ENCODE data around the gene KLHL3.

KLHL3 gene

DNA sequence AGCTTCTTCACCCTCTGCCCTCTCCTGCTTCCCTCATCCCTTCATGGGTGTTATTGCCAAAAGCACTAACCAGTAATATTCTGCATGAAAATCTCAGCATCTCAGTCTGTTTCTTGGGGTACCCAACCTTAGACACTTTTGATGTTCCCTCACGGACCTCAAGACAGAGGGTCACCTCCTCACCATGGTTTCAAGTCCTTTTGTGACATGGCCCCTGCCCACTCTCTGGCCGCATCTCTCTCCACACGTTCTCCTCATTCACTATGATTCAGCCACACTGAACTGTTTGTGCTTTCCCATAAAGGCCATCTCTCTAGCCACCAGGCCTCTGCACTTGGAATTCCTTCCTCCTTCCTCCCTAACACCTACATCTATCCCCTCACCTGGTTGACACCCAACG, 125.3 kb downstream of the KLHL3 start:
- no peak for DNase-seq

DNA sequence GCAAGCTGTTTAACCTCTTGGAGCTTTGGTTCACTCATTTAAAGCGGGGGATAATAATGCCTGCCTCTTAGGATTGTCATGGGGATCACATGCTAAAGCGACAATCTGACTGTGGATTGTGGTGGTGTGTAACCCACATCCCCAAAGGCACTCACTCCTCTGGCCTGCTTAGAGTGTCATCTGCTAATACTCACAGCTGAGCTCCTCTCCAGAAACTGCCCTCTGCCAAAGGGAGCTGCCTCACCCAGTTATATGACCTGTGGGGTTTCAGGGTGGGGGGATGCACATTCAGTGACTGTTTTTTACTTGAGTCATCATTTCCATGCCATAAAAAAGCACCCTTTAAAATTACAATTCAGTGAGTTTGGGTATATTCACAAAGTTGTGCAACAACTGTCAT, 126.8 kb downstream of the KLHL3 start:
- DNase-seq: no peak

DNA sequence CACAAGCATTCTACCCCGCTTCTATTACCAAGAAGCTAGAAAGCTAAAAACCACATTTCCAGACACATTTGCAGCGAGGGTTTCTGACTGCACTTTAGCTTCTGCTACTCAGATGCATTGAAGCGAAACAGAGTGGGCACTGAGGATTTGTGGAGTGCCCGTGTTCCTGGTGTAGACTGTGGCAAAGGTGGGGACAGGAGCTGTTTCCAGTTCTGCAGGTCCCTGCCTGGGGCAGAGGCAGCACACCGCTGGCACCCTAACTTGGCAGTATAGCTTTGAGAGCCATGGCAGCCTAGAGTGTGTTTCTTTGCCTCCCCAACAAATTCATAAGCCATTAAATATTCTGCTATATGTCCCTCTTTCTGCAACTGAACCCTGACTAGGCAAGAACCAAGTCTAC, 128.1 kb downstream of the KLHL3 start:
- no peak for DNase-seq

DNA sequence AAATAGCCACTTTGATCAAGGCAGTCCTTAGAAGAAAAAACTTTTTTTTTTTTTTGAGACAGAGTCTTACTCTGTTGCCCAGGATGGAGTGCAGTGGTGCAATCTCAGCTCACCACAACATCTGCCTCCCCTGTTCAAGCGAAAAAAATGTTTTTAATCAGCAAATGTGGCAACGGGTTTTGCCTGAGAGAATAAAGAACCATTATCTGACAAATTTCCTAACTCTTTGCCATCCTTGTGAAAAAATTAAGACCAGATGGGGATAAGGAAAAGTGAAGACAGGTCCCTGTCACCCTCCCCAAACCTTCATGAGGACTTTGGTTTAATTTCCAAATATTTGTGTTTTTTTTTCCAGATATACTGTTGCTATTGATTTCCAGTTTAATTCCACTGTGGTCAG, 129.5 kb downstream of the KLHL3 start:
- no peak for DNase-seq

DNA sequence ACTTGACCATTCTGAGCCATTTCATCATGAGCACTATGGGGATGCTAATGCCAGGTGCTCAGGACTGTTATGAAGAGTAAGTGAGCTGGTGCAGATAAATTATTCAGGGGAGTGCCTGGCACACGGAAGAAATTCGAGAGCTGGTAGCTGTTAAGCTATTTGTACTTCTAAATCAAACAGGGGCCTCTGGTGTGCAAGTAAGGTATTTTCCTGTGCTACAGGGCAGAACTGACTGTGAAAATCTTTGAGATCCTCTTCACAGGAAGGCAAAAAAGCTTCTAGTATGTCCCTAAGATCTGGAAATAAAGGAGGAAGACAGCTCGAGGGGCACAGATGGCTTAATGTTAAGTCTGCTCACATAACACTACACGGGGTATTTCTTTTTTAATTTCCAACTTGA, 130.5 kb downstream of the KLHL3 start:
- DNase-seq: no peak

DNA sequence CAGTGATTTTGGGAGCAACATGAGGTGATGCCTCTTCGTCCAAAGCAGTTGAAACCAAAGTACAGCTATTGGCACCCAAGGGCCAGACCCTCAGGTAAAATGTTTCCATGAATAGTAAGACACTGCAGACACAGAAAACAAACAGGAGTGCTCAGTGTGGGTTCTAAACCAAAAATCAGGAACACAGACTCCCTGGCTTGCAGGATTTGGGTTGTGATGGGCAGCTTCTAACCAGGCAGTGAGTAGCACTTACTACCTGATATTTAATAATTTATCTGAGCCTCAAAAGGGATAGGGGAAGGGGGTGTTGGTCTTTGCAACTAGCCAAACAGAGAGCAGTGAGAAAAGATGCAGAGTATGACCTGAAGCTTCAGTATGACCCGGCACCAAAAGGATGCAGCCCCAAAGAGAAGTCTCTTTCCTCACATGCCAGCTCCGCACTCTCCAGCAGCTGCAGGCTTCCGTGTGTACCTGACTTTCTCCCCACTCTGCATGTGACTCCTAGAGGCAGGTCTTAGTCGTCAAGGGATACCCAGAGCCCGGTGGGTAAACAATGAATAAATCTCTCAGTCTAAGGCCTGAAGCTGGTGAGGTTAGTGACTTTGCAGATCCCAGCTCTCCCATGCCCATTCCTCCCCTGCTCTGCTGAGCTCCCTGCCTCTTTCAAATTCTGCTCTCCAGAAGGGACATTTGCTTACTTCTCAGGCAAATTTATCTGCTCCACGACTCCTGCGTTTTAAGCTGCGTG, 131.4 kb downstream of the KLHL3 start:
- DNase-seq: no peak

DNA sequence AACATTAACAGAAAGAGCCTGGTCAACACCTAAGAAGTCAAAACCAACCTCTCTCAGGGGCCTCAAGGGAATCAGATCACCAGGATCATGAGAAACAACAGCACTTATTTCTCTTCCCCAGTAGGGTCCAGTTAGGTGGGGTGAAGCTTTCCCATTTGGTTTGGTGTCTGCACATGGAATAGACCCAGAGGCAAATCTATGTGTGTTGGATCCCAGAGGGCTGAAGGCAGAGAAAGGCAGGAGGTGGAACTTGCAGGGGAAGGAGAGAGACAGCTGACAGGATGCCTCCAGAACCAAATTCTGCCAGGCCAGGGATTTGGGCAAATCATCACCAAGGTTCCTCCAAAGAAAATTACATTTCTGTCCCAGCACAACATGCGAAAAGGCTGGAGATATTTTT, 132.0 kb downstream of the KLHL3 start:
- DNase-seq: no peak

DNA sequence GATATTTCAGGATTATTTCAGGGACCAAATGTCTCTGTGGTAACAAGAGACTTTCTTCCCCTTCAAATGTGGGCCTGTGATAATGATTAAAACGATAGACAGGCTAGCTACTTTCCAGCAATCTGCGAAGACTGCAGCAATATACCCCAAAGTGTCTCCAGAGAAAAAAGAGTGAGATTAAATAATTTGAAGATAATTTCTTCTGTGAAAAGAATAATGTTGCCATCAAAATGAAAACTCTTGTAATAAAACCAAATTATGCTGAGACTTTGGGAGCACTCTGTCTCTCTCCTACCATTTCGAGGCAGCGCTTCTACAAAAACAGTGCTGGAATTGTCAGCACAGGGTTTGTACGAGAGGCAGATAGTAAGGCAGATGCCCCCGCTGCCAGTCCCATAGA, 132.5 kb downstream of the KLHL3 start:
- no peak for DNase-seq

DNA sequence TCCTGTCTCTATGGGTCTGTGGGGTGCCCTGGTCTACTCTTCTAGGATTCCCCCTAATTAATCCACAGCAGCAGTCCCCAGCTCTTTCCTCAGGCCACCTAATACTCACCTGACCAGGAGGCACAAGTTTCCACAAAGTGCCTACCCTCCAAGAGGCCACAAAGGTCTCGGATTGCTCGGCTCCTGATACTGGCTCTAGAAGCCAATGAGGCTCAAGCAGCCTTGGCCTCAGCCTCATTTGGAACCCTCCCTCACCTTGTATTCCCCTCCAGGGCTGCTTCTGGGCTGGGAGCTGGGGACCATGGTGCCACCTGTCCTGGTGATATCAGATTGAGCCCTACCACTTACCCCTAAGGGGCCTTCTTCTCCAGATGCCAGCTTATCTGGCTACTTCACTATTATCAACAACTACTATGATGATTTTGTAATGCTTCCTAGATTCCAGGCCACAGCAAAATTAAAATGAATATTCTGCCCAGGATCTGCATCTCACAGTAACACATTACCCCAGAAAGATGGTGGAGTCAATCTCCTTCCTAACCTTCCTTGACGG, 133.1 kb downstream of the KLHL3 start:
- no peak for DNase-seq

DNA sequence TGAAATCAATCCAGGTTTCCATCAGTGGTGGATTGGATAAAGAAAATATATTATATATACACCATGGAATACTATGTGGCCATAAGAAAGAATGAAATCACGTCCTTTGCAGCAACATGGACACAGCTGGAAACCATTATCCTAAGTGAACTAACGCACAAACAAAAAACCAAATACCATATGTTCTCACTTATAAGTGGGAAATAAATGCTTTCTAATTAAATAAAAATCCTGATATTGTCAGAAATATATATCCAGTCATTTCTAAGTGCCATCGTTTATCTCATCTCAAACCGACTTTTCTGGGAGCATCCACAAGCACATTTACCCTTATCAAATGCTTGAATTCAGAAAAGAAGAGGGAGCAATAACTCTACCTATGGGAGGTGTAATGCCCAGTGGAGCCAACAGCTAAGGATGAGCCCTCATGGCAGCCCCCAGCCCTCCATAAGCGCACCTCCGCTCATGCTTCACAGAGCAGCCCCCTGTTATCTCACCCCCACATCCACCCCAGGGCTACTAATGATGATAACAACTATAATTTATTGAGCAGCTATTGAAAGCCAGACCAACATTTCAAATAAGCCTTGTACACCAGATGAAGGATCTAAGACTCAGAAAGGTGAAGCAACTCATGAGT, 135.0 kb downstream of the KLHL3 start:
- no peak for DNase-seq

DNA sequence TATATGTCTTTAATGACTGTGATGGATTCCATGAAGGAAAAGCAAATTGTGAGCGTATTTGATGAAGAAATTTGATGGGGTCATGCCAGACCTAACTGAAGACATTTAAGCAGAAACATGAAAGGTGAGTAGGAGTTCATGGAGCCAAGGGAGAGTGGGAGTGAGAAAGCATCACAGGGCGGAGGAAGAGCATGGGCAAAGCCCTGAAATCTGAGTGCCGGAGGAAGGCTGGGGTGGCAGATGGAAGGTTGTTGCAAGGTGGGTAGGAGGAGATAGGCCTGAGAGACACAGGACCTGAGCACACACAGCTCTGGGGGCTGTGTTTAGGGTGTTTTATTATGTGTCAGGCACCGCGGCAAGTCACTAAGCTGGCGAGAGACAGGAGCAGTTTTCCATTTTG, 136.4 kb downstream of the KLHL3 start:
- no peak for DNase-seq

DNA sequence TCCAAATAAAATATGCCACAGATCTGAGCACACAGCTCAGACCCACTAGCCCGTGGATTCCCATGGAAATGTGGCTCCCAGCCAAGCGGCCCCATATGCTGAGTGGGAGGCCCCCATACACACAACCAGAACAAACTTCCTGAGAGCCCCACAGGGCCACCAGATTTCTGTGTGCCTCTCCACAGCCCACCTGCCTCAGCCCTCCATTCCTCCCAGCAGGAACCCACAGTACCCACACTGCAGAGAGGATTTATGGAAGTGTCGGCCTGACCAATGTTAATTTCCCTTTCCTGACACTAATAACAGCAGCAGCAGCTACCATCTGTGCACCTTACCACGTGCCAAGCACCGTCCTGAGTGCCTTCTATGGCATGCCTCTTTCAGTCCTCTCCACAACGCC, 137.5 kb downstream of the KLHL3 start:
- no peak for DNase-seq

DNA sequence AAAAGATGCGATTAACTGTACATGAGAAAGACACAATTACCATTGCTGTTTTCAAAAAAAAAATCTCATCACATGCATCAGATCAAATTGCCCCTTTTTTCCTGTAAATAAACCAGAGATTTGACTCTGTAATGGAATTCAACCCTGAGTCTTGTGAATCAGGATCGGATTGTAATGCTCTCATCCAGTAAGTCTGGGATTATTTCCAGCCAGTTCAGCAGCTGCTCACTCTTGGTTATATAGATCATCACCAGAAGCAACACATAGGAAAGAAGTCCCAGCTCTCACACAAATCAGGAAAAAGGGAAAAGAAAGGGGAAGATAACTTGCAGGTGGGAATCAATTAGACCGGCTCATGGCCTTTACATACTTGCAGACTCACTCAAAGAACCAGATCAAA, 138.9 kb downstream of the KLHL3 start:
- no peak for DNase-seq

DNA sequence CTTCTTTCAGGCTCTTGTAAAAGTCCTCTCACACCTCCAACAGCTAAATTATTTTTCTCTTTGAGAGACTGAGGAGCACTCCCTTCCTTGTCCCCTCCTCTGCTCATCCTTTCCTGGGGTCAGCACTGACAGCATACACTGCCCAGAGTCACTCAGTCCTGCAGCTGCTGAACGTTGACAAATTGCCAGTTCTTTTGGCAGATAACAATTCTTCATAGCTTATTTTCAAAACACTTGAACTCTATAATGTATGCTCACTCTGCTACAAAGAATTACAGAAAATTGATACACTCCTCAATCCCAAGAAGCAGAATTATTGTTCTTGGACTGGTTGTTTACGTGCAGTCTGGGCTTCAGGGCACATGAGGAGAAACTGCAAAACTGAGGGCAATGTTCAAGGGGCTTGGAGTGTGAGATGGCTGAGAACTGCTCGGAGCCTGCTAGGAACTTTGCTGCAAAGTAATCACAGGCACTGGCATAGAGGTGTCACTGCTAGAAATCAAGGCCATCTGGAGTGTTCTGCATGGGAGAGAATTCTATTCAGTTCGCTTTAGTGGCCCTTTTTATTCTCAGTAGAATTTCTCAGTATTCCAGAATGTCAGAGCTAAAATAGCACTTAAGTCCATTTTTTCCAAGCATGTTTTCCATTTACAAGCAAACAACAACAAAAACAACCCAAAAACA, 140.4 kb downstream of the KLHL3 start:
- DNase-seq: no peak

DNA sequence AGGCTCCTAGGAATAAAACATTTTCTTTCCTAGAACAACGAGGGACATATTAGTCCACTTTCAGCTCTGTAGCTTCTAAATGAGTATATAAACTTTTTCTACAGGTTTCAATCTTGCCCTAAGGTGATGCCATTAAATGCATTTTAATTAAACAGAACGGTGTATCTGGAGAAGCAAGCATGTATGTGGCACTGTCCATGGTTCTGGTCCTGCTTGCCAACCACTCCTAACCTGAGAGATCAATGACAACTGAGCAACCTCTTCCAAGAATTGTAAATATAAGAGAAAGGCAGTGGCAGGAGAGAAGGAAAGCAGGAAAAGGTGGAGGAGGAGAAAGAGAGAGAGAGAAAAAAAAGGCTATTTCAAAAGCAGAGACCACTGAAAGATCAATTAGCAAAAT, 141.2 kb downstream of the KLHL3 start:
- DNase-seq: no peak

DNA sequence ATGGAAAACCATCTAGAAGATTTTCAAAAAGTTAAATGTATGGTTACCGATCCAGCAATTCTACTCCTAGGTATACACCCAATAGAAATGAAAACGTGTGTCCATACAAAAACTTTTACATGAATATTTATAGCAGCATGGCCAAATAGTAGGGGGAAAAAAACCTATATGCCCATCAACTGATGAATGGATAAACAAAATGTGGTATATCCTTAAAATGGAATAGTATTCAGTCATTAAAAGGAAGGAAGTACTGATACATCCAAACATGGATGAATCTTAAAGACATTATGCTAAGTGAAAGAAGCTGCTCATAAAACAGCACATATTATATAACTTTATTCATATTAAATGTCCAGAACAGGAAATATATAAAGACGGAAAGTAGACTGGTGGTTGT, 143.6 kb downstream of the KLHL3 start:
- no peak for DNase-seq

DNA sequence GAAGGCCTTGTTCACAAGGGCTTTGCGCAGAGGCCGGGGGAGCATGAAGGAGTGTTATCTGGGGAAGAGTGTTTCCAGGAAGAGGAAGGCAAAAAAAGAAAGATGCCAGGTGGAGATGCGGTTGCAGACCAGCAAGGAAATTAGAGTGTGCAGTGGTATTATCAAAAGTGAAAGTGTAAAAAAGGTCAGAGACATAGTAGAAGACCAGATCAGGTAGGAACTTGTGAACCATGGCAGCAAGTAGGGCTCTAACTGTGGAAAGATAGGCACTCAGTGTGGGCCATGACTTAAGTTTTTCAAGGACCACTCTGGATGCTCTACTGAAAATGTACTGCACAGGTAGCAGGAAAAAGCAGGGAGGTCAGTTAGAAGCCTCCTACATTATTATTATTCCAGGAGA, 146.7 kb downstream of the KLHL3 start:
- no peak for DNase-seq

DNA sequence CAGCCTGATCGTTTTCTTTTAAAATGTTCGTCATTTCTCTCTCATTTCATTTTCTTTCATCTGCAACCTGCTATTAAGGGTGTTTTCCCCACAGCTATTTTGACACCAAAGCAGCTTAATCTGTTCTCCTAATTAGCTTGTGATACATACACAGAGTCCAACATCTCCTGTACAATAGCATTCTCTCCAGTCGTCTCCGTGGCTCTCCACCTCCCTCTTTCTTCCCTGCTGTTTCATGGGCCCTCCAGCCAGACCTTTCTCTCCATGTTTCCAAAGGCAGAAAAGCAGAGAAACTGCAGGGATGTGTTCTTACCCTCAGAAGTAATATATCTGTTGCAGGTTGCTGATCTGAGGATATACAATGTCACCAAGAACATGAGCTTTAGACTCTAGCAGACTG, 148.0 kb downstream of the KLHL3 start:
- DNase-seq: no peak

DNA sequence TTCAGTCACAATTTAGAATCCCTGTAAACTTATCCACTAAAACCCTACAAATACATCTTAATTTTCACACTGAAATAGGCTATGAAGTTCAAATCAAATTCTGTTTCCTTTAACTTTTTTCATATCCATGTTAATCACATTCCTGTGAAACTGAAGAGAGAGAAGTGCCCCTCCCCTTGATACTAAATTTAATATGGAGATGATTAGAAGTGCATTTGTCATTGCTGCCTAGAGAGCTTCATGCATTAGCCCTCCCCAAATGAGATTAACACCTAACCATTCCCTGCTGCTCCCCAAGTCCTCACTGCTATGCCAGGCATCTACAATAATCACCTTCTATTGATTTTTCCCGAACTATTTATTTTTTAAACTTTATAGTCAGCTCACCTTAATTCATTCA, 151.6 kb downstream of the KLHL3 start:
- DNase-seq: no peak

DNA sequence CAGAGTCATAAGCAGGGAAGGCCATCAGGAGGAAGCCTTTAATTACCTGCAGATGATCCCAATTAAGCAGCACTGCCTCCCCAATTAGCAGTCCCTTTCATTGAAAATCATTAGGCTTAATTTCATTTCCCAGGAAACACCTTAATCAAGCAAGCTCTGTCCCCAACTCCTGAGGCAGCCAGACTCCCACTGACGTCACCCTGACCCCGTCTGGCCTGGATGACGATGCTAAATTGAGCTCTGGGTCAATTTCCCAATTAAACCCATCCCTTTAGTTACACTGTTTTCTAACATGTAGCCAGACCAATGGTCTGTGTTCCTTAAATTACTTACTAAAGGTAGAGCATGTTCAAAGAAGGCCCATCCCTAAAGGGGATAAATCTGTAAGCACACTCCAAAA, 152.8 kb downstream of the KLHL3 start:
- DNase-seq: no peak

DNA sequence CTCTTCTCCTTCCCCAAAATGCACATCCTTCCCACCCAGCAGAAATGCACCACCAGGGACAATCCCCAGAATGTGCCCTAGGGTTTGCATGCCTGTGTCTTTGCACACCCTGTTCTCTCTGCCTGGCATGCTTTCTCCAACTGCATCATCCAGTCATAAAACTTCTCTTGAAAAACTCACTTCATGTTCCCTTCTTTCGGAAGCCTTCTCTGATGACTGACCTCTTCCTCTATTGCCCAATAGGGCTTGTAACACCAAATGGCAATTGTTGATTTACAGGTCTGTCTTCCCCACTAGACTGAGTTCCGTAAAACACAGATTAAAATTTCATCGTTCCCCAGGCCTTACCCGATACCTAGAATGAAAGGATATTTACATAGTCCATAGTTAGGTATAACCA, 153.7 kb downstream of the KLHL3 start:
- no peak for DNase-seq

DNA sequence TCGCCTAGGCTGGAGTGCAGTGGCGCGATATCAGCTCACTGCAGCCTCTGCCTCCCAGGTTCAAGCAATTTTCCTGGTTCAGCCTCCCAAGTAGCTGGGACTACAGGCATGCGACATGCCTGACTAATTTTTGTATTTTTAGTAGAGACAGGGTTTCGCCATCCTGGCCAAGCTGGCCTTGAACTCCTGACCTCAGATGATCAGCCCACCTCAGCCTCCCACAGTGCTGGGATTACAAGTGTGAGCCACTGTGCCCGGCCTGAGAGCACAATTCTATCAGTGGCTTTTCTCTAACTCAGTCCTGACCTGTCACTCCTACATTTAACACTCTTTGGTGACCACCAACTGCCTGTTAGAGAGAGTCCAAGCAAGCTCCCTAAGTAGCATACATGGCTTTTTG, 154.1 kb downstream of the KLHL3 start:
- no peak for DNase-seq

DNA sequence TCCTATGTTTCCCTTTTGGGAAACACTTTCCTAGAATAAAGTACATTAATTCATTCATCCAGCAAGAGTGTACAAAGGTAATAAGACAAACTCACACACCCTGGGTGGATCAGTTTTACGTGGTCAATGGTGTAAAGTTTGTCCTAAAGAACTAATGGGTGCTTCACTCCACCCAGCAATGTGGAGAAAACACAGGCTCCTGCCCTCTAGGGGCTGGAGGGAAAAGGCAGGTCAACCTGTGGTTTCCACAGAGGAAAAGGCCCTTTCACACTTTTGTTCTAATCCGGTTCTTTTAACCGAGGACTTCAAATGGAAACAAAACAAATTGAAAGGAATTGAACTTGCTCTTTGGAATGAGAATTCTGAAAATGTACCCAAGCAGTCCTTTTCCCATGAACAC, 155.9 kb downstream of the KLHL3 start:
- DNase-seq: no peak

DNA sequence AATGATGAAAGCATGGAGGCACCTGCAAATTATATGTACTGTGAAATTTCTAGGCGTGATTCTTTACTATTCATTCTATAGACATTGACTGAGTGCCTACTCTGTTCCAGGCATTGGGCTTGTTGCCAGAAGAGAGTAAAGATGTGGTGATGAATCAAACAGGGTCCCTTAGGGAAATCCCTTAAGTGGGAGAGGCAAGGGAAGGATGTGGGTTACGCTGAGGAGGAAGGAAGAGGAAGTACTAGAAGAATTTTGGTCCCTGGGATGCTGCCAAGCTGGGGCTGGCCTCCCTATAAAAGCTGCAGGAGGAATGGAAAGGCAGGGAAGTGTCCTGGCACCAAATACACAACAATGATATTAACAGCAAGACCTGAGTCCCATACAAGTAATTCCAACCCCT, 160.0 kb downstream of the KLHL3 start:
- no peak for DNase-seq
